ENCODE measurements around the gene GLS. TPM values are rescaled to one million over a fixed set of nuclear protein-coding genes. Genes with fewer than 3 reads are reported as not detected.
"Not testable (repeated sequence)": the region's sequence is repeated elsewhere in the genome, so short reads cannot be mapped to it uniquely, and the experiment has no call there.

Gene GLS
- total and polyA plus RNA-seq, 4 donors, result 31.1 to 318 (median 104) TPM

DNA sequence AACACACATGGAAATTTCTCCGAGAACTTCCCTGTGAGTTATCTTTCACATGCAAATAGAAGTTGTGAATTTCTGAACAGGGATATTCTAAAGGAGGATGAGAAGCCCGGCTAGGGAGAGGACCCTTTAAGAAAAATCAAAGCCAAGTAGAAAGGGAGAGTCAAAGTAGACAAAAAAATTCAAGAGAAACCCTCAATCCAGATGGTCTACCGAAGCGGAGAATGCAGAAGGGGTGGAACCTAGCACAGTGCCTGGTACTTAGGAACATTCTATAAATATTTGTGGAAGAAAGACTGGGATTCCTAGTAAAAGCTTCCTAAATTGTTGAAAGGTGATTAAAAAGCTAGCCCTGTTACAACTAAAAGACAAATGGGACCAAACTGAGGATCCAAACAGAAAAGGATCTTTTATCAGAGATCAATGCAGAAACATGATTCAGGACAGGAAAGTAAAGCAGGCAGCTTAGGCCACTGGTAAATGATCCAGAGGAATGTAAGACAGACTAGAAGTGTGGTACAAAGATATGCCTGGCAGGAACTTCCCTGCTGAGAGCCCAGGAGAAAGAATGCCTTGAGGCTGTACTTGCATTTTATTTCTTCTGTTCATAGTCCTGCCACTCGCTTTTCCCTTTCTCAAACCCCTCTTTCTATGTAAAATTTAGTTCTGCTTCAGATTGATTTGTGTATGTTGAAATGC is 19.5 kb upstream of the GLS start:
- 67 to 75% methylated on average over 5 of the region's 5 CpGs for WGBS, 2 donors
- H3K9ac ChIP-seq (ENCODE audit: insufficient read depth in 1 of 2, low read length in 2 of 2), result no peak overlapping the region
- H3K4me1 ChIP-seq (ENCODE audit: control insufficient read depth in 5 of 5, insufficient read depth in 5 of 5, low read length in 5 of 5), result peaks cover 5 to 17% (median 7%) of the 10 kb centered on the region in 5 donors
- DNase-seq (no peak), ATAC-seq (ENCODE audit: insufficient read depth, low FRiP score) (no peak)
- no peaks in the 10 kb centered on the region for H3K9me3 ChIP-seq (ENCODE audit: control insufficient read depth in 4 of 4, insufficient read depth in 3 of 4, low read length in 3 of 4)
- no peak overlapping the region for H3K27ac ChIP-seq (ENCODE audit: low read depth in 1 of 2, low read length in 1 of 2)
- no peaks in the 10 kb centered on the region for H3K27me3 ChIP-seq (ENCODE audit: control insufficient read depth in 3 of 3, insufficient read depth in 3 of 3, low read length in 2 of 3)
- H3K36me3 ChIP-seq (ENCODE audit: control insufficient read depth in 4 of 4, insufficient read depth in 4 of 4, low read length in 4 of 4), result no peaks in the 10 kb centered on the region
- H3K4me3 ChIP-seq, result no peak overlapping the region
- TF ChIP-seq CTCF (IDR thresholded peaks at IDR 0.05; ENCODE audit: control extremely low read depth, extremely low read depth), result no peak

- not testable (repeated sequence) for H3K4me3 ChIP-seq; H3K9ac ChIP-seq (ENCODE audit: insufficient read depth in 1 of 2, low read length in 2 of 2); ATAC-seq (ENCODE audit: insufficient read depth, low FRiP score); H3K27ac ChIP-seq (ENCODE audit: low read depth in 1 of 2, low read length in 1 of 2); H3K27me3 ChIP-seq (ENCODE audit: control insufficient read depth in 3 of 3, insufficient read depth in 3 of 3, low read length in 2 of 3); DNase-seq; H3K36me3 ChIP-seq (ENCODE audit: control insufficient read depth in 4 of 4, insufficient read depth in 4 of 4, low read length in 4 of 4); H3K9me3 ChIP-seq (ENCODE audit: control insufficient read depth in 4 of 4, insufficient read depth in 3 of 4, low read length in 3 of 4)
- peaks cover 5 to 17% (median 7%) of the 10 kb centered on the region in 5 donors for H3K4me1 ChIP-seq (ENCODE audit: control insufficient read depth in 5 of 5, insufficient read depth in 5 of 5, low read length in 5 of 5)
Measured at GRCh38 chr2:190862128-190862527, 18.5 kb upstream of the GLS start.

- H3K4me3 ChIP-seq, result no peak overlapping the region
- H3K27me3 ChIP-seq (ENCODE audit: control insufficient read depth in 3 of 3, insufficient read depth in 3 of 3, low read length in 2 of 3), result no peaks in the 10 kb centered on the region
- H3K27ac ChIP-seq (ENCODE audit: low read depth in 1 of 2, low read length in 1 of 2), result no peak overlapping the region
- H3K36me3 ChIP-seq (ENCODE audit: control insufficient read depth in 4 of 4, insufficient read depth in 4 of 4, low read length in 4 of 4), result no peaks in the 10 kb centered on the region
- no peak overlapping the region for H3K9ac ChIP-seq (ENCODE audit: insufficient read depth in 1 of 2, low read length in 2 of 2)
- 86 to 87% methylated on average over 2 of the region's 2 CpGs for WGBS, 2 donors
- DNase-seq (no peak), ATAC-seq (ENCODE audit: insufficient read depth, low FRiP score) (no peak)
- TF ChIP-seq CTCF (IDR thresholded peaks at IDR 0.05; ENCODE audit: control extremely low read depth, extremely low read depth), result no peak
- peaks cover 5 to 17% (median 6%) of the 10 kb centered on the region in 5 donors for H3K4me1 ChIP-seq (ENCODE audit: control insufficient read depth in 5 of 5, insufficient read depth in 5 of 5, low read length in 5 of 5)
- H3K9me3 ChIP-seq (ENCODE audit: control insufficient read depth in 4 of 4, insufficient read depth in 3 of 4, low read length in 3 of 4), result no peaks in the 10 kb centered on the region
Measured at GRCh38 chr2:190862571-190862991, 18.0 kb upstream of the GLS start.

- no peak for TF ChIP-seq CTCF (IDR thresholded peaks at IDR 0.05; ENCODE audit: control extremely low read depth, extremely low read depth)
- Histone ChIP-seq H3K9ac (ENCODE audit: insufficient read depth in 1 of 2, low read length in 2 of 2) (no peak overlapping the region), H3K4me1 (ENCODE audit: control insufficient read depth in 5 of 5, insufficient read depth in 5 of 5, low read length in 5 of 5) (peaks cover 4 to 16% (median 6%) of the 10 kb centered on the region in 5 donors), H3K27me3 (ENCODE audit: control insufficient read depth in 3 of 3, insufficient read depth in 3 of 3, low read length in 2 of 3) (no peaks in the 10 kb centered on the region), H3K4me3 (no peak overlapping the region), H3K27ac (ENCODE audit: low read depth in 1 of 2, low read length in 1 of 2) (no peak overlapping the region), H3K36me3 (ENCODE audit: control insufficient read depth in 4 of 4, insufficient read depth in 4 of 4, low read length in 4 of 4) (no peaks in the 10 kb centered on the region), H3K9me3 (ENCODE audit: control insufficient read depth in 4 of 4, insufficient read depth in 3 of 4, low read length in 3 of 4) (no peaks in the 10 kb centered on the region)
- WGBS, 2 donors, result 58 to 68% methylated on average over 3 of the region's 3 CpGs
- DNase-seq, result peak; percentile 18 to 62 (median 31)
- peak; percentile 51 for ATAC-seq (ENCODE audit: insufficient read depth, low FRiP score)
Measured at GRCh38 chr2:190863946-190864345, 16.7 kb upstream of the GLS start.

Data from lung (tissue), 12 donors.